Liver (tissue), 9 donors: ENCODE measurements around the gene PGS1. TPM values are rescaled to one million over a fixed set of nuclear protein-coding genes. Genes with fewer than 3 reads are reported as not detected.

Experiments
- DNase-seq: peaks from one replicate; pipeline ENCODE4 v3.0.0-alpha.2; 2017; ENCODE audit warnings: low spot score
- H3K27ac ChIP-seq, 2 donors: one replicate each; pipeline ENCODE4 v1.7.0; 2013; ENCODE audit warnings: inconsistent platforms in 2 of 2, low read length in 2 of 2, control low read depth in 1 of 2, low read depth in 1 of 2, mild to moderate bottlenecking in 1 of 2
- H3K27me3 ChIP-seq, 4 donors: one replicate each; pipeline versions ENCODE4 v1.6.1 to v1.7.0; 2013; ENCODE audit warnings: low read length in 3 of 4, inconsistent platforms in 1 of 4, mild to moderate bottlenecking in 1 of 4, moderate library complexity in 1 of 4; ENCODE audit not compliant: control insufficient read depth in 4 of 4, insufficient read depth in 4 of 4
- H3K36me3 ChIP-seq, 4 donors: one replicate each; pipeline versions ENCODE4 v1.6.1 to v1.7.0; 2013; ENCODE audit warnings: low read length in 3 of 4, mild to moderate bottlenecking in 3 of 4, low read depth in 1 of 4, moderate library complexity in 1 of 4; ENCODE audit not compliant: control insufficient read depth in 4 of 4, insufficient read depth in 3 of 4
- H3K4me1 ChIP-seq, 4 donors: one replicate each; pipeline versions ENCODE4 v1.6.1 to v1.7.0; 2013; ENCODE audit warnings: low read length in 3 of 4, mild to moderate bottlenecking in 3 of 4, moderate library complexity in 1 of 4; ENCODE audit not compliant: control insufficient read depth in 4 of 4, insufficient read depth in 4 of 4
- H3K4me3 ChIP-seq, 3 donors: one replicate each; pipeline versions ENCODE4 v1.6.1 to v1.7.0; 2013; ENCODE audit warnings: low read length in 3 of 3, control low read depth in 1 of 3, low read depth in 1 of 3, mild to moderate bottlenecking in 1 of 3
- H3K9ac ChIP-seq, 2 donors: one replicate each; pipeline ENCODE4 v1.7.0; 2013; ENCODE audit warnings: low read length in 2 of 2, mild to moderate bottlenecking in 2 of 2, moderate library complexity in 2 of 2, control low read depth in 1 of 2, low read depth in 1 of 2
- H3K9me3 ChIP-seq, 4 donors: one replicate each; pipeline versions ENCODE4 v1.6.1 to v1.7.0; 2013; ENCODE audit warnings: low read length in 3 of 4; ENCODE audit not compliant: control insufficient read depth in 4 of 4
- EGR1 ChIP-seq, 2 donors: IDR thresholded peaks; 2 replicates each; pipeline ENCODE4 v1.6.1; 2016 to 2018; ENCODE audit warnings: antibody characterized with exemption in 2 of 2, low read depth in 2 of 2
- FOXA1 ChIP-seq: IDR thresholded peaks from 2 replicates; pipeline ENCODE4 v1.6.1; 2016; ENCODE audit warnings: antibody characterized with exemption
- FOXA2 ChIP-seq: IDR thresholded peaks from 2 replicates; pipeline ENCODE4 v1.6.1; 2016; ENCODE audit warnings: antibody characterized with exemption
- GABPA ChIP-seq, 2 donors: IDR thresholded peaks in 1 of 2; conservative IDR thresholded peaks in 1 of 2; 2 replicates each; pipeline ENCODE4 v1.6.1; 2016; ENCODE audit warnings: antibody characterized with exemption in 2 of 2, mild to moderate bottlenecking in 1 of 2, moderate library complexity in 1 of 2
- HNF4A ChIP-seq, 2 donors: conservative IDR thresholded peaks; 2 replicates each; pipeline ENCODE4 v1.6.1; 2016; ENCODE audit warnings: antibody characterized with exemption in 2 of 2, mild to moderate bottlenecking in 2 of 2
- HNF4G ChIP-seq: IDR thresholded peaks from 2 replicates; pipeline ENCODE4 v1.6.1; 2016; ENCODE audit warnings: antibody characterized with exemption
- JUND ChIP-seq, 2 donors: IDR thresholded peaks; 2 replicates each; pipeline ENCODE4 v1.6.1; 2016; ENCODE audit warnings: antibody characterized with exemption in 2 of 2
- NR2F2 ChIP-seq: IDR thresholded peaks from 2 replicates; pipeline ENCODE4 v1.6.1; 2016; ENCODE audit warnings: antibody characterized with exemption
- RAD21 ChIP-seq, 2 donors: IDR thresholded peaks; 2 replicates each; pipeline ENCODE4 v1.6.1; 2016; ENCODE audit warnings: antibody characterized with exemption in 2 of 2, mild to moderate bottlenecking in 2 of 2
- RXRA ChIP-seq, 2 donors: IDR thresholded peaks; 2 replicates each; pipeline ENCODE4 v1.6.1; 2017 to 2018; ENCODE audit warnings: antibody characterized with exemption in 2 of 2, mild to moderate bottlenecking in 1 of 2
- SP1 ChIP-seq: IDR thresholded peaks from 2 replicates; pipeline ENCODE4 v1.6.1; 2018; ENCODE audit warnings: antibody characterized with exemption, mild to moderate bottlenecking
- TAF1 ChIP-seq: conservative IDR thresholded peaks from 2 replicates; pipeline ENCODE4 v1.6.1; 2016; ENCODE audit warnings: antibody characterized with exemption, mild to moderate bottlenecking
- YY1 ChIP-seq: IDR thresholded peaks from 2 replicates; pipeline ENCODE4 v1.6.1; 2016; ENCODE audit warnings: antibody characterized with exemption, mild to moderate bottlenecking
- WGBS: extraction: QIAGEN DNeasy Blood & Tissue Kit; methylation state at CpG from one replicate; pipeline ENCODE4 v1.1.7; 2013; 5-methylcytosine and 5-hydroxymethylcytosine counted together
- polyA plus RNA-seq, 2 donors: library from polyadenylated mRNA; stranded (reverse) in 1 of 2; unstranded in 1 of 2; fragments of 200-250 nt in 1 of 2; fragments of >200 nt in 1 of 2; fragmentation: Nextera tagmentation in 1 of 2; extraction: Ambion mirVana in 1 of 2; gene quantifications; one replicate each; pipeline versions ENCODE4 v1.2.1 to v1.2.3, GENCODE V29; 2013 to 2015
- total RNA-seq, 2 donors: library from RNA; depleted of rRNA; stranded (reverse); fragments of >200 nt; gene quantifications; one replicate each; pipeline ENCODE4 v1.2.3, GENCODE V29; 2014
- TF ChIP-seq, protein P1 (sequence below): fragments of 150-350 bp; IDR thresholded peaks from 2 replicates; pipeline ENCODE4 v1.5.1; 2017; ENCODE audit warnings: improper control_type of control experiment, low read depth, low read length; ENCODE audit not compliant: missing input control
- TF ChIP-seq, protein P2 (sequence below): IDR thresholded peaks from 2 replicates; pipeline ENCODE4 v1.6.1; 2016; ENCODE audit warnings: antibody characterized with exemption
- TF ChIP-seq, protein P3 (sequence below): IDR thresholded peaks from 2 replicates; pipeline ENCODE4 v1.6.1; 2016; ENCODE audit warnings: antibody characterized with exemption
- TF ChIP-seq, protein P4 (sequence below): IDR thresholded peaks from 2 replicates; pipeline ENCODE4 v1.6.1; 2016; ENCODE audit warnings: antibody characterized with exemption, mild to moderate bottlenecking
- TF ChIP-seq, protein P5 (sequence below): IDR thresholded peaks from 2 replicates; pipeline ENCODE4 v1.6.1; 2016; ENCODE audit warnings: antibody characterized with exemption
- donor health status: healthy.
- donor health status: healthy.
- donor health status: healthy.
- donor health status: healthy.
- donor health status: healthy.

The PGS1 gene
- total and polyA plus RNA-seq, 4 donors = 8.1 to 24.1 (median 12.2) TPM

DNA sequence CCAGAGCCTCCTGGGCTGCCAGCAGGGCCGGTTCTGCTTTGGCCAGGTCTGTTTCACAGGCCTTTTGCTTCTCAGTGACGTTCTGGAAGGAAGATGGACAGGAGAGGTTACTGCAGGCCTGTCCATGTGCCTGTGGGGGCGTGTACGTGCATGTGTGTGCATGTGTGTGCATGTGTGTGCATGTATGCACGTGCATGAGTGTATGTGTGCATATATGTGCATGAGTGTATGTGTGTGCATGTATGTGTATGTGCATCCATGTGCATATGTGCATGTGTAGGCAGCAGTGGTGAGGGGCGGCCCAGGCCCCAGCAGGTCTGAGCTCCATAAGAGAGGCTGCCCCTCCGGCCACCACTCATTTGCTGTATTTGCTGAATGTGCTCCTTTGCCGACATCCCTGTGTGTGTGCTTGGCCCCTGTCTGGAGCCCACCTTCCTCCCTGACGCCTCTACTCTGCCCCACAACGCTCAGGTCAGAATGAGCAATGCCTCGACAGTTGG is 81.8 kb downstream of the PGS1 start:
- DNase-seq = no peak
- peaks cover 0 to 2% (median under 1%) of the 10 kb centered on the region in 4 donors for H3K27me3 ChIP-seq
- TF ChIP-seq GABPA (IDR thresholded peaks at IDR 0.05 in 1 of 2, conservative IDR thresholded peaks at IDR 0.05 in 1 of 2) = no peak
- TF ChIP-seq, protein P1, sequence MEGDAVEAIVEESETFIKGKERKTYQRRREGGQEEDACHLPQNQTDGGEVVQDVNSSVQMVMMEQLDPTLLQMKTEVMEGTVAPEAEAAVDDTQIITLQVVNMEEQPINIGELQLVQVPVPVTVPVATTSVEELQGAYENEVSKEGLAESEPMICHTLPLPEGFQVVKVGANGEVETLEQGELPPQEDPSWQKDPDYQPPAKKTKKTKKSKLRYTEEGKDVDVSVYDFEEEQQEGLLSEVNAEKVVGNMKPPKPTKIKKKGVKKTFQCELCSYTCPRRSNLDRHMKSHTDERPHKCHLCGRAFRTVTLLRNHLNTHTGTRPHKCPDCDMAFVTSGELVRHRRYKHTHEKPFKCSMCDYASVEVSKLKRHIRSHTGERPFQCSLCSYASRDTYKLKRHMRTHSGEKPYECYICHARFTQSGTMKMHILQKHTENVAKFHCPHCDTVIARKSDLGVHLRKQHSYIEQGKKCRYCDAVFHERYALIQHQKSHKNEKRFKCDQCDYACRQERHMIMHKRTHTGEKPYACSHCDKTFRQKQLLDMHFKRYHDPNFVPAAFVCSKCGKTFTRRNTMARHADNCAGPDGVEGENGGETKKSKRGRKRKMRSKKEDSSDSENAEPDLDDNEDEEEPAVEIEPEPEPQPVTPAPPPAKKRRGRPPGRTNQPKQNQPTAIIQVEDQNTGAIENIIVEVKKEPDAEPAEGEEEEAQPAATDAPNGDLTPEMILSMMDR = no peak
- TF ChIP-seq, protein P2, sequence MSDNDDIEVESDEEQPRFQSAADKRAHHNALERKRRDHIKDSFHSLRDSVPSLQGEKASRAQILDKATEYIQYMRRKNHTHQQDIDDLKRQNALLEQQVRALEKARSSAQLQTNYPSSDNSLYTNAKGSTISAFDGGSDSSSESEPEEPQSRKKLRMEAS = no peak
- TF ChIP-seq FOXA2 = no peak
- TF ChIP-seq YY1 = no peak
- no peak for TF ChIP-seq HNF4A (conservative IDR thresholded peaks at IDR 0.05)
- TF ChIP-seq RXRA (IDR thresholded peaks at IDR 0.05) = no peak
- TF ChIP-seq SP1 = no peak
- TF ChIP-seq RAD21 (IDR thresholded peaks at IDR 0.05) = no peak
- H3K36me3 ChIP-seq = no peaks in the 10 kb centered on the region
- whole genome bisulfite sequencing = 81% methylated on average over 11 of the region's 11 CpGs
- H3K9ac ChIP-seq = no peak overlapping the region
- no peaks in the 10 kb centered on the region for H3K9me3 ChIP-seq
- H3K4me3 ChIP-seq = no peak overlapping the region
- no peaks in the 10 kb centered on the region for H3K4me1 ChIP-seq
- no peak overlapping the region for H3K27ac ChIP-seq

DNA sequence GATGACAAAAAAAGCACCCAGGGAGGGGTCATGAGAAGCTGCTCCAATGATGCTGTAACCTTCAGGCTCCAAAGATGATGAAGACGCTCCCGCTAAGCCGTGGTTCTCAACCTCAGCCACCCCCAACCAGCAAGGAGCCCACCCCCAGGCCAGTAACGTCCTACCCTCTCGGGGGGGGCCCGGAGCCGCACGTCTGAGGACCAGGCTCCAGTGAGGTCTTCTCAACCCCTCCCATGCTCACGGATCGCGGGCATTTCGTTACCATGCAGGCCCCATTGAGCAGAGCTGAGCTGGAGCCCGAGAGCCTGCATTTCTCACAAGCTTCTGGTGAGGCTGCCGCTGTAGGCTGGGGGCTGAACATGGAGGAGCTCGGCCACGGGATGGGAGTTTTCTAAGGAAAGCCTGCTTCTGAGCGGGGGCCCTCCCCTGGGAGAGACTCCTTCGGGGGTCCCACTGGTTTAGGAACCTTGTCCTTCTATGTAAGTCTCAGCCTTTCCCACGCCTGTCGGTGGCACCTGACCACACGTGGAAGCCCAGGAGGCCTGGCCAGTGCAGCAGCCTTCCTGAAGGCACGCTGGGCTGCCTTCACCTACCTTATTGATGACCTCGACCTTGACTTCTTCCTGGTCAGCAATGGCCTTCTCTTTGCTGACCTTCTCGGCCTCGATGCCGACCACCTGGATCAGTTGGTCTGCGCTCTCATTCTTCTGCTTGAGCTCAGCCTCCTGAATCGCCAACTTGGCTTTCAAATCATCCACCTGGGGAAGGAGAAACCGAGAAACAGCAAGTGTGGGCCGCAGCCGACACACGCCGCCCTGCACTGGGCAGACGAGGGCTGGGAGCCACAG is 82.7 kb downstream of the PGS1 start:
- Histone ChIP-seq H3K36me3 (no peaks in the 10 kb centered on the region), H3K9me3 (no peaks in the 10 kb centered on the region), H3K4me3 (no peak overlapping the region), H3K9ac (no peak overlapping the region), H3K27me3 (peaks cover 0 to 2% (median under 1%) of the 10 kb centered on the region in 4 donors), H3K4me1 (no peaks in the 10 kb centered on the region), H3K27ac (no peak overlapping the region)
- no peak for DNase-seq
- 91% methylated on average over 34 of the region's 34 CpGs for WGBS
- TF ChIP-seq RXRA (IDR thresholded peaks at IDR 0.05) = no peak
- TF ChIP-seq, protein P3, sequence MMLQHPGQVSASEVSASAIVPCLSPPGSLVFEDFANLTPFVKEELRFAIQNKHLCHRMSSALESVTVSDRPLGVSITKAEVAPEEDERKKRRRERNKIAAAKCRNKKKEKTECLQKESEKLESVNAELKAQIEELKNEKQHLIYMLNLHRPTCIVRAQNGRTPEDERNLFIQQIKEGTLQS = no peak
- TF ChIP-seq, protein P2 = no peak
- TF ChIP-seq NR2F2 = no peak
- no peak for TF ChIP-seq FOXA2
- TF ChIP-seq JUND (IDR thresholded peaks at IDR 0.05) = no peak
- no peak for TF ChIP-seq GABPA (IDR thresholded peaks at IDR 0.05 in 1 of 2, conservative IDR thresholded peaks at IDR 0.05 in 1 of 2)
- TF ChIP-seq YY1 = no peak
- no peak for TF ChIP-seq RAD21 (IDR thresholded peaks at IDR 0.05)
- TF ChIP-seq FOXA1 = no peak
- TF ChIP-seq TAF1 = no peak
- no peak for TF ChIP-seq EGR1 (IDR thresholded peaks at IDR 0.05; ENCODE audit: low read depth in 2 of 2)
- no peak for TF ChIP-seq HNF4G
- TF ChIP-seq, protein P1 = no peak
- TF ChIP-seq, protein P4, sequence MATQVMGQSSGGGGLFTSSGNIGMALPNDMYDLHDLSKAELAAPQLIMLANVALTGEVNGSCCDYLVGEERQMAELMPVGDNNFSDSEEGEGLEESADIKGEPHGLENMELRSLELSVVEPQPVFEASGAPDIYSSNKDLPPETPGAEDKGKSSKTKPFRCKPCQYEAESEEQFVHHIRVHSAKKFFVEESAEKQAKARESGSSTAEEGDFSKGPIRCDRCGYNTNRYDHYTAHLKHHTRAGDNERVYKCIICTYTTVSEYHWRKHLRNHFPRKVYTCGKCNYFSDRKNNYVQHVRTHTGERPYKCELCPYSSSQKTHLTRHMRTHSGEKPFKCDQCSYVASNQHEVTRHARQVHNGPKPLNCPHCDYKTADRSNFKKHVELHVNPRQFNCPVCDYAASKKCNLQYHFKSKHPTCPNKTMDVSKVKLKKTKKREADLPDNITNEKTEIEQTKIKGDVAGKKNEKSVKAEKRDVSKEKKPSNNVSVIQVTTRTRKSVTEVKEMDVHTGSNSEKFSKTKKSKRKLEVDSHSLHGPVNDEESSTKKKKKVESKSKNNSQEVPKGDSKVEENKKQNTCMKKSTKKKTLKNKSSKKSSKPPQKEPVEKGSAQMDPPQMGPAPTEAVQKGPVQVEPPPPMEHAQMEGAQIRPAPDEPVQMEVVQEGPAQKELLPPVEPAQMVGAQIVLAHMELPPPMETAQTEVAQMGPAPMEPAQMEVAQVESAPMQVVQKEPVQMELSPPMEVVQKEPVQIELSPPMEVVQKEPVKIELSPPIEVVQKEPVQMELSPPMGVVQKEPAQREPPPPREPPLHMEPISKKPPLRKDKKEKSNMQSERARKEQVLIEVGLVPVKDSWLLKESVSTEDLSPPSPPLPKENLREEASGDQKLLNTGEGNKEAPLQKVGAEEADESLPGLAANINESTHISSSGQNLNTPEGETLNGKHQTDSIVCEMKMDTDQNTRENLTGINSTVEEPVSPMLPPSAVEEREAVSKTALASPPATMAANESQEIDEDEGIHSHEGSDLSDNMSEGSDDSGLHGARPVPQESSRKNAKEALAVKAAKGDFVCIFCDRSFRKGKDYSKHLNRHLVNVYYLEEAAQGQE = no peak
- TF ChIP-seq SP1 = no peak
- TF ChIP-seq HNF4A (conservative IDR thresholded peaks at IDR 0.05) = no peak
- TF ChIP-seq, protein P5, sequence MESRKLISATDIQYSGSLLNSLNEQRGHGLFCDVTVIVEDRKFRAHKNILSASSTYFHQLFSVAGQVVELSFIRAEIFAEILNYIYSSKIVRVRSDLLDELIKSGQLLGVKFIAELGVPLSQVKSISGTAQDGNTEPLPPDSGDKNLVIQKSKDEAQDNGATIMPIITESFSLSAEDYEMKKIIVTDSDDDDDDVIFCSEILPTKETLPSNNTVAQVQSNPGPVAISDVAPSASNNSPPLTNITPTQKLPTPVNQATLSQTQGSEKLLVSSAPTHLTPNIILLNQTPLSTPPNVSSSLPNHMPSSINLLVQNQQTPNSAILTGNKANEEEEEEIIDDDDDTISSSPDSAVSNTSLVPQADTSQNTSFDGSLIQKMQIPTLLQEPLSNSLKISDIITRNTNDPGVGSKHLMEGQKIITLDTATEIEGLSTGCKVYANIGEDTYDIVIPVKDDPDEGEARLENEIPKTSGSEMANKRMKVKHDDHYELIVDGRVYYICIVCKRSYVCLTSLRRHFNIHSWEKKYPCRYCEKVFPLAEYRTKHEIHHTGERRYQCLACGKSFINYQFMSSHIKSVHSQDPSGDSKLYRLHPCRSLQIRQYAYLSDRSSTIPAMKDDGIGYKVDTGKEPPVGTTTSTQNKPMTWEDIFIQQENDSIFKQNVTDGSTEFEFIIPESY = no peak
